ENCODE data around the gene SOD1. TPM values are rescaled to one million over a fixed set of nuclear protein-coding genes. Genes with fewer than 3 reads are reported as not detected.
"Not testable (repeated sequence)": the region's sequence is repeated elsewhere in the genome, so short reads cannot be mapped to it uniquely, and the experiment has no call there.

SOD1 gene
- total RNA-seq, 2 donors from 2014 or later = 185 to 234 TPM

- Histone ChIP-seq H3K27me3 (ENCODE audit: control insufficient read depth, insufficient read depth, low read length, poor library complexity, severe bottlenecking) (no peaks in the 10 kb centered on the region), H3K27ac (ENCODE audit: low read depth, low read length) (no peak overlapping the region), H3K36me3 (ENCODE audit: control insufficient read depth, insufficient read depth, low read length) (no peaks in the 10 kb centered on the region), H3K4me3 (ENCODE audit: low read length) (no peak overlapping the region), H3K9ac (ENCODE audit: extremely low read depth, low read length, poor library complexity, severe bottlenecking) (no peak overlapping the region), H3K9me3 (ENCODE audit: control insufficient read depth, low read length) (no peaks in the 10 kb centered on the region), H3K4me1 (ENCODE audit: control insufficient read depth, insufficient read depth, low read length) (no peaks in the 10 kb centered on the region)
- peaks cover 10% of the 10 kb centered on the region for H3K9me3 Mint-ChIP-seq
- H3K36me3 Mint-ChIP-seq (ENCODE audit: low read depth) = no peaks in the 10 kb centered on the region
- peak; percentile 26 for DNase-seq
- no peak overlapping the region for H3K4me3 Mint-ChIP-seq
- no peak overlapping the region for H3K27ac Mint-ChIP-seq
- WGBS, 2 experiments (ENCODE audit: insufficient coverage in 1 of 2, insufficient read length in 1 of 2) = 86 to 100% methylated on average over 1 to 4 of the region's 4 CpGs
- no peaks in the 10 kb centered on the region for H3K27me3 Mint-ChIP-seq (ENCODE audit: insufficient read depth)
- TF ChIP-seq, protein P1, sequence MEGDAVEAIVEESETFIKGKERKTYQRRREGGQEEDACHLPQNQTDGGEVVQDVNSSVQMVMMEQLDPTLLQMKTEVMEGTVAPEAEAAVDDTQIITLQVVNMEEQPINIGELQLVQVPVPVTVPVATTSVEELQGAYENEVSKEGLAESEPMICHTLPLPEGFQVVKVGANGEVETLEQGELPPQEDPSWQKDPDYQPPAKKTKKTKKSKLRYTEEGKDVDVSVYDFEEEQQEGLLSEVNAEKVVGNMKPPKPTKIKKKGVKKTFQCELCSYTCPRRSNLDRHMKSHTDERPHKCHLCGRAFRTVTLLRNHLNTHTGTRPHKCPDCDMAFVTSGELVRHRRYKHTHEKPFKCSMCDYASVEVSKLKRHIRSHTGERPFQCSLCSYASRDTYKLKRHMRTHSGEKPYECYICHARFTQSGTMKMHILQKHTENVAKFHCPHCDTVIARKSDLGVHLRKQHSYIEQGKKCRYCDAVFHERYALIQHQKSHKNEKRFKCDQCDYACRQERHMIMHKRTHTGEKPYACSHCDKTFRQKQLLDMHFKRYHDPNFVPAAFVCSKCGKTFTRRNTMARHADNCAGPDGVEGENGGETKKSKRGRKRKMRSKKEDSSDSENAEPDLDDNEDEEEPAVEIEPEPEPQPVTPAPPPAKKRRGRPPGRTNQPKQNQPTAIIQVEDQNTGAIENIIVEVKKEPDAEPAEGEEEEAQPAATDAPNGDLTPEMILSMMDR (conservative IDR thresholded peaks at IDR 0.05) = no peak
- no peaks in the 10 kb centered on the region for H3K4me1 Mint-ChIP-seq
These were observed 14.8 kb upstream of the SOD1 start for GRCh38 chr21:31644643-31645042.

DNA sequence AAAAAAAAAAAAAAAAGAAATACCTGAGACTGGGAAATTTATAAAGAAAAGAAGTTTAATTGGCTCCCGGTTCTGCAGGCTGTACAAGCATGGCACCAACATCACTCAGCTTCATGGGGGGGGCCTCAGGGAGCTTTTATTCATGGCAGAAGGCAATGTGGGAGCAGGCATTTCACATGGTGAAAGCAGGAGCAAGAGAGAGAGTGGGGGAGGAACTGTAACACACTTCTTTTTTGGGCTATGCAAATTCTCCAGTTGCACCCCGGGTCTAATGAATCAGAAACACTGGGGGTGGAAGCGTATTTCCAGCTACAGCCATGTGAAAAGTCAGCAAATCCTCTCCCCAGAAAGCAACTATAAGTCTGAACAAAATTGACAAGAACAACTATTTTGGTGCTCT, 11.8 kb upstream of the SOD1 start:
- Histone ChIP-seq H3K27me3 (ENCODE audit: control insufficient read depth, insufficient read depth, low read length, poor library complexity, severe bottlenecking) (no peaks in the 10 kb centered on the region), H3K36me3 (ENCODE audit: control insufficient read depth, insufficient read depth, low read length) (no peaks in the 10 kb centered on the region), H3K4me3 (ENCODE audit: low read length) (no peak overlapping the region), H3K9ac (ENCODE audit: extremely low read depth, low read length, poor library complexity, severe bottlenecking) (no peak overlapping the region), H3K4me1 (ENCODE audit: control insufficient read depth, insufficient read depth, low read length) (no peaks in the 10 kb centered on the region), H3K9me3 (ENCODE audit: control insufficient read depth, low read length) (no peaks in the 10 kb centered on the region), H3K27ac (ENCODE audit: low read depth, low read length) (no peak overlapping the region)
- no peak overlapping the region for H3K27ac Mint-ChIP-seq
- no peak overlapping the region for H3K4me3 Mint-ChIP-seq
- H3K36me3 Mint-ChIP-seq (ENCODE audit: low read depth) = no peaks in the 10 kb centered on the region
- no peaks in the 10 kb centered on the region for H3K9me3 Mint-ChIP-seq
- no peaks in the 10 kb centered on the region for H3K4me1 Mint-ChIP-seq
- TF ChIP-seq, protein P1 (conservative IDR thresholded peaks at IDR 0.05) = no peak
- peak; percentile 11 for DNase-seq
- no peaks in the 10 kb centered on the region for H3K27me3 Mint-ChIP-seq (ENCODE audit: insufficient read depth)
- WGBS, 2 experiments (ENCODE audit: insufficient coverage in 1 of 2, insufficient read length in 1 of 2) = 95 to 97% methylated on average over 3 of the region's 3 CpGs

DNA sequence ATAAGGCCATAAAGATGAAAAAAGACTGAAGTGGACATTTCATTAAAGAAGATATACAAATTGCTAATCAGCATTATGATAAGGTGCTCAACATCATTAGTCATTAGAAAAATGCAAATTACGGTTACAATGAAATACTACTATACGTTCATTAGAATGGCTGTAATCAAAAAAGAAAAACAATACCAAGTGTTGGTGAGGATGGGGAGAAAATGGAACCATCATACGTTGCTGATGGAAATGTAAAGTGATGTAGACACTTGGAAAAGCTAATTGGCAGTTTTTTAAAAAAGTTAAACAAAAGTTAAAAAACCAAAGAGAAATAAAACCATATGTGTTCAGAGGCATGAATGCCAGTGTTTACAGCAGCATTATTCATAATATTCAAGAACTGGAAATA, 8.6 kb upstream of the SOD1 start:
- Histone ChIP-seq H3K36me3 (ENCODE audit: control insufficient read depth, insufficient read depth, low read length) (no peaks in the 10 kb centered on the region), H3K27ac (ENCODE audit: low read depth, low read length) (no peak overlapping the region), H3K4me3 (ENCODE audit: low read length) (no peak overlapping the region), H3K4me1 (ENCODE audit: control insufficient read depth, insufficient read depth, low read length) (no peaks in the 10 kb centered on the region), H3K9ac (ENCODE audit: extremely low read depth, low read length, poor library complexity, severe bottlenecking) (no peak overlapping the region), H3K9me3 (ENCODE audit: control insufficient read depth, low read length) (no peaks in the 10 kb centered on the region), H3K27me3 (ENCODE audit: control insufficient read depth, insufficient read depth, low read length, poor library complexity, severe bottlenecking) (no peaks in the 10 kb centered on the region)
- Mint-ChIP-seq H3K27ac (no peak overlapping the region), H3K9me3 (peaks cover 4% of the 10 kb centered on the region), H3K27me3 (ENCODE audit: insufficient read depth) (no peaks in the 10 kb centered on the region), H3K4me3 (no peak overlapping the region), H3K36me3 (ENCODE audit: low read depth) (no peaks in the 10 kb centered on the region), H3K4me1 (no peaks in the 10 kb centered on the region)
- TF ChIP-seq, protein P1 (conservative IDR thresholded peaks at IDR 0.05) = no peak
- DNase-seq = no peak
- 92 to 96% methylated on average over 3 of the region's 3 CpGs for WGBS, 2 experiments (ENCODE audit: insufficient coverage in 1 of 2, insufficient read length in 1 of 2)

DNA sequence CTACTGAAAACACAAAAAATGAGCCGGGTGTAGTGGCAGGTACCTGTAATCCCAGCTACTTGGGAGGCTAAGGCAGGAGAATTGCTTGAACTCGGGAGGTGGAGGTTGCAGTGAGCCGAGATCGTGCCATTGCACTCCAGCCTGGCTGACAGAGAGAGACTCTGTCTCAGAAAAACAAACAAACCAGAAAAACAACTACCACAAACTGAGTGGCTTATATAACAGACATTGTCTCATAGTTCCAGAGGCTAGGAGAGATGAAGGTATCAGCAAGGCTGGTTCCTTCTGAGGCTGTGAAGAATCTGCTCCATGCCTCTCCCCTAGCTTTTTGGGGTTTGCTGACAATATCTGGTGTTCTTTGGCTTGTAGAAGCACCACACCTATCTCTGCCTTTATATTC, 8.0 kb upstream of the SOD1 start:
- not testable (repeated sequence) for H3K4me3 Mint-ChIP-seq; H3K4me1 Mint-ChIP-seq; H3K36me3 Mint-ChIP-seq (ENCODE audit: low read depth); H3K9me3 Mint-ChIP-seq; H3K36me3 ChIP-seq (ENCODE audit: control insufficient read depth, insufficient read depth, low read length); H3K27me3 ChIP-seq (ENCODE audit: control insufficient read depth, insufficient read depth, low read length, poor library complexity, severe bottlenecking); H3K27ac Mint-ChIP-seq; H3K9ac ChIP-seq (ENCODE audit: extremely low read depth, low read length, poor library complexity, severe bottlenecking); H3K27ac ChIP-seq (ENCODE audit: low read depth, low read length); H3K9me3 ChIP-seq (ENCODE audit: control insufficient read depth, low read length); H3K4me3 ChIP-seq (ENCODE audit: low read length); H3K4me1 ChIP-seq (ENCODE audit: control insufficient read depth, insufficient read depth, low read length); H3K27me3 Mint-ChIP-seq (ENCODE audit: insufficient read depth)
- peak; percentile 8 for DNase-seq
- 88 to 95% methylated on average over 2 to 4 of the region's 4 CpGs for WGBS, 2 experiments (ENCODE audit: insufficient coverage in 1 of 2, insufficient read length in 1 of 2)
